ENCODE data around the gene ATP10A. TPM values are rescaled to one million over a fixed set of nuclear protein-coding genes. Genes with fewer than 3 reads are reported as not detected.

ATP10A gene
- total RNA-seq, 1 donor from 2014 or later: not detected

- peaks cover 2% of the 10 kb centered on the region for H3K27me3 Mint-ChIP-seq (ENCODE audit: unreplicated experiment)
- H3K4me3 Mint-ChIP-seq (ENCODE audit: unreplicated experiment): no peak overlapping the region
- no peak for DNase-seq
- TF ChIP-seq CTCF (IDR thresholded peaks at IDR 0.05; ENCODE audit: partially characterized antibody, unreplicated experiment): no peak
- H3K27ac Mint-ChIP-seq (ENCODE audit: unreplicated experiment): no peak overlapping the region
- no peaks in the 10 kb centered on the region for H3K36me3 Mint-ChIP-seq (ENCODE audit: unreplicated experiment)
- no peaks in the 10 kb centered on the region for H3K9me3 Mint-ChIP-seq (ENCODE audit: unreplicated experiment)
- no peaks in the 10 kb centered on the region for H3K4me1 Mint-ChIP-seq (ENCODE audit: low read depth, unreplicated experiment)
Measured at GRCh38 chr15:25807063-25807462, 56.1 kb downstream of the ATP10A start.

GRCh38 chr15:25805031-25805430 is 58.1 kb downstream of the ATP10A start:
- no peaks in the 10 kb centered on the region for H3K9me3 Mint-ChIP-seq (ENCODE audit: unreplicated experiment)
- H3K4me3 Mint-ChIP-seq (ENCODE audit: unreplicated experiment): no peak overlapping the region
- peaks cover 5% of the 10 kb centered on the region for H3K27me3 Mint-ChIP-seq (ENCODE audit: unreplicated experiment)
- no peak overlapping the region for H3K27ac Mint-ChIP-seq (ENCODE audit: unreplicated experiment)
- TF ChIP-seq CTCF (IDR thresholded peaks at IDR 0.05; ENCODE audit: partially characterized antibody, unreplicated experiment): no peak
- H3K4me1 Mint-ChIP-seq (ENCODE audit: low read depth, unreplicated experiment): no peaks in the 10 kb centered on the region
- no peak for DNase-seq
- H3K36me3 Mint-ChIP-seq (ENCODE audit: unreplicated experiment): no peaks in the 10 kb centered on the region

GRCh38 chr15:25804451-25804850 is 58.7 kb downstream of the ATP10A start:
- Mint-ChIP-seq H3K27ac (ENCODE audit: unreplicated experiment) (no peak overlapping the region), H3K27me3 (ENCODE audit: unreplicated experiment) (peaks cover 5% of the 10 kb centered on the region), H3K9me3 (ENCODE audit: unreplicated experiment) (no peaks in the 10 kb centered on the region), H3K36me3 (ENCODE audit: unreplicated experiment) (no peaks in the 10 kb centered on the region), H3K4me3 (ENCODE audit: unreplicated experiment) (no peak overlapping the region), H3K4me1 (ENCODE audit: low read depth, unreplicated experiment) (no peaks in the 10 kb centered on the region)
- no peak for TF ChIP-seq CTCF (IDR thresholded peaks at IDR 0.05; ENCODE audit: partially characterized antibody, unreplicated experiment)
- no peak for DNase-seq

GRCh38 chr15:25803541-25803940 is 59.6 kb downstream of the ATP10A start:
- peaks cover 7% of the 10 kb centered on the region for H3K27me3 Mint-ChIP-seq (ENCODE audit: unreplicated experiment)
- no peaks in the 10 kb centered on the region for H3K36me3 Mint-ChIP-seq (ENCODE audit: unreplicated experiment)
- H3K4me1 Mint-ChIP-seq (ENCODE audit: low read depth, unreplicated experiment): peaks cover 4% of the 10 kb centered on the region
- H3K27ac Mint-ChIP-seq (ENCODE audit: unreplicated experiment): no peak overlapping the region
- no peaks in the 10 kb centered on the region for H3K9me3 Mint-ChIP-seq (ENCODE audit: unreplicated experiment)
- no peak for TF ChIP-seq CTCF (IDR thresholded peaks at IDR 0.05; ENCODE audit: partially characterized antibody, unreplicated experiment)
- H3K4me3 Mint-ChIP-seq (ENCODE audit: unreplicated experiment): no peak overlapping the region
- no peak for DNase-seq

GRCh38 chr15:25803036-25803435 is 60.1 kb downstream of the ATP10A start:
- no peaks in the 10 kb centered on the region for H3K9me3 Mint-ChIP-seq (ENCODE audit: unreplicated experiment)
- peaks cover 6% of the 10 kb centered on the region for H3K4me1 Mint-ChIP-seq (ENCODE audit: low read depth, unreplicated experiment)
- TF ChIP-seq CTCF (IDR thresholded peaks at IDR 0.05; ENCODE audit: partially characterized antibody, unreplicated experiment): no peak
- DNase-seq: no peak
- H3K36me3 Mint-ChIP-seq (ENCODE audit: unreplicated experiment): no peaks in the 10 kb centered on the region
- peaks cover 7% of the 10 kb centered on the region for H3K27me3 Mint-ChIP-seq (ENCODE audit: unreplicated experiment)
- H3K4me3 Mint-ChIP-seq (ENCODE audit: unreplicated experiment): no peak overlapping the region
- H3K27ac Mint-ChIP-seq (ENCODE audit: unreplicated experiment): no peak overlapping the region

All from glutamatergic neuron (in vitro differentiated cells).